Gastroesophageal sphincter (tissue), 3 donors: ENCODE measurements around the gene FAM124A.
A peak's percentile ranks its signal among the peaks of the same experiment; 100 is the strongest.

Source experiments
- CTCF ChIP-seq, 4 experiments: fragments of 200-600 bp in 2 of 4; fragments of 450-650 bp in 2 of 4; sonication (generic) in 1 of 4; IDR thresholded peaks; one replicate each; pipeline ENCODE4 v1.5.1; 2017 to 2019; ENCODE audit warnings: antibody characterized with exemption in 4 of 4, mild to moderate bottlenecking in 2 of 4, moderate library complexity in 2 of 4
- EP300 ChIP-seq: sonication (generic); formaldehyde crosslinking; IDR thresholded peaks from one replicate; pipeline ENCODE4 v1.6.1; 2017; ENCODE audit warnings: antibody characterized with exemption, mild to moderate bottlenecking
- POLR2AphosphoS5 ChIP-seq: sonication (generic); formaldehyde crosslinking; IDR thresholded peaks from one replicate; pipeline ENCODE4 v1.6.1; 2017; ENCODE audit warnings: antibody characterized with exemption

DNA sequence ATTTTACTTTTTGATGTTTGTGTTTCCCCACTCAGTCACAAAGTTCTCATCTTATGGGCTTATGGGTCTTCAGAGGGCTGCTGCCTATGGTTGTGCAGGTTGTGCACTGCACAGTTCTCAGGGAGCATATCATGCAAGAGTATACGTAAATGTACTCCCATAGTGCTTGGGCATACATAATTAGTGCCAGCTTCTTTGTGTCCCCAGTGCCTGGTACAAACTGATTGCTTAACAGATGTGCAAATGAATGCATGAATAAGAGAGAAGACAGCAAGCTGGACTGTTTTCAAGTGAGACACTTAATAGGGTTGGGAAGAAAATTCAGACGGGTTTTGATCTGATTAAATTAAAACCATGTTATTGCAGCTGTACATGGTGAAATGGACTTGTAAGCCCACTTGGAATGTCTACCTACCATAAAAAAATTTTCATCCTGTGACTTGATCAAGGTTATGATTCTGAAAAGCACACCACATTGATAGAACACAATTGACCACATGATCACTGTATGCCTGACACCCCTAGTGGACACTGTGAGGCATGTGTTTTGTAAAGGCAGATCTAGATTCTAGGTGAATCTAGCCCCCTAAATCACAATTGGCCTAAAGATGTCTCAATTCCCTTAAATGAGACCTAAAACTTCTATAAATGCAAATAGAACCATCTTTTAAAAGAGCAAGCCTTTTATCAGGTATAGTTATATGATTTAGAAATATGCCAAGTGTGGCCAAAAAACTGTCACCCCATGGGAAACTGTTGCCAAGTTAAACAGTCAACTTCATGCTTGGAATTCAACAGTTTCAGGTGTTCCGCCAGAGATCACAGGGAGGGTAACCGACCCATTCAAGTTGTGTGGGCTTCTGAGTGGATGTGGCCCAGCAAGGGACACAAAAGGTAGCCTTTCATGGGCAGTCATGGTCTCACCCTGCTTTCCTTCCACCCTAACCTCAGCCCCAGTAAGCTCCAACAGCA is 27.9 kb downstream of the FAM124A start:
- TF ChIP-seq POLR2AphosphoS5 (no peak), EP300 (no peak), CTCF (IDR thresholded peaks at IDR 0.05) (peak in 2 of 4 experiments; percentile 24 to 34)
